OCI-LY3 (cell line): ENCODE data around the gene CCNG2.
A peak's percentile ranks its signal among the peaks of the same experiment; 100 is the strongest.

ENCODE experiments used
- H2AFZ ChIP-seq: fragments of 200-600, 300-600 bp; shearing (Covaris generic); 2 replicates; pipeline ENCODE4 v1.6.0; 2014; ENCODE audit warnings: antibody characterized with exemption, low read depth, low read length
- H3K27ac ChIP-seq: fragments of 200-600, 300-600 bp; sonication (generic); 2 replicates; pipeline ENCODE4 v1.5.1; 2014; ENCODE audit warnings: mild to moderate bottlenecking, low read length, moderate library complexity, mixed read lengths
- H3K27me3 ChIP-seq: fragments of 200-600, 300-600 bp; sonication (generic); 2 replicates; pipeline ENCODE4 v1.6.1; 2014; ENCODE audit warnings: low read depth, low read length, mixed read lengths
- H3K36me3 ChIP-seq: fragments of 200-600, 300-600 bp; sonication (generic); replicated peaks from 2 replicates; pipeline ENCODE3; 2014; ENCODE audit warnings: low read depth, low read length, mixed read lengths
- H3K4me1 ChIP-seq: fragments of 300-600, 200-600 bp; sonication (generic); 2 replicates; pipeline ENCODE4 v1.6.1; 2014; ENCODE audit warnings: low read length, mixed read lengths
- H3K4me2 ChIP-seq: fragments of 200-600, 300-600 bp; sonication (generic); 2 replicates; pipeline ENCODE4 v1.6.1; 2014; ENCODE audit warnings: low read length, mixed read lengths
- H3K4me3 ChIP-seq: fragments of 300-600, 200-600 bp; sonication (generic); 2 replicates; pipeline ENCODE4 v1.5.1; 2014; ENCODE audit warnings: antibody characterized with exemption, mild to moderate bottlenecking, low read length, moderate library complexity
- H3K79me2 ChIP-seq: fragments of 300-600, 200-600 bp; shearing (Covaris generic); 2 replicates; pipeline ENCODE4 v1.6.1; 2014; ENCODE audit warnings: mild to moderate bottlenecking, low read length, mixed read lengths
- H3K9ac ChIP-seq: fragments of 300-600, 200-600 bp; shearing (Covaris generic); 2 replicates; pipeline ENCODE4 v1.6.0; 2014; ENCODE audit warnings: mild to moderate bottlenecking, low read length, moderate library complexity
- H3K9me3 ChIP-seq: fragments of 200-600, 300-600 bp; shearing (Covaris generic); 2 replicates; pipeline ENCODE4 v1.6.1; 2014; ENCODE audit warnings: low read length, mixed read lengths; ENCODE audit not compliant: insufficient read depth
- H4K20me1 ChIP-seq: fragments of 200-600, 300-600 bp; sonication (generic); 2 replicates; pipeline ENCODE4 v1.6.1; 2016; ENCODE audit warnings: low read length, mixed read lengths; ENCODE audit not compliant: insufficient read depth
- CTCF ChIP-seq: fragments of 200-600, 300-600 bp; sonication (generic); IDR thresholded peaks from 2 replicates; pipeline ENCODE4 v1.5.1; 2014; ENCODE audit warnings: antibody characterized with exemption, low read length, low read depth
- EZH2phosphoT487 ChIP-seq: fragments of 200-600 bp; shearing (Covaris generic); IDR thresholded peaks from 2 replicates; pipeline ENCODE4 v1.6.1; 2018; ENCODE audit warnings: antibody characterized with exemption, mixed run types, low read depth

The CCNG2 gene

GRCh38 chr4:77154761-77155499 is 2.1 kb upstream of the CCNG2 start:
- Histone ChIP-seq H3K9ac (0 out of 2 replicates have a peak overlapping the region, but pooled peaks have one; percentile 14), H3K4me2 (peak overlapping the region; percentile 95), H3K79me2 (no peaks in the 10 kb centered on the region; the same call in 1 of the 2 replicates), H3K36me3 (peaks cover 16% of the 10 kb centered on the region), H2AFZ (no peak overlapping the region), H3K9me3 (peaks cover 8% of the 10 kb centered on the region; the same call in 1 of the 2 replicates), H3K4me3 (peak overlapping the region; percentile 94; the same call in 1 of the 2 replicates), H3K4me1 (peaks cover 30% of the 10 kb centered on the region), H3K27ac (no peak overlapping the region), H3K27me3 (no peaks in the 10 kb centered on the region), H4K20me1 (no peaks in the 10 kb centered on the region)
- TF ChIP-seq EZH2phosphoT487 (no peak), CTCF (no peak)

DNA sequence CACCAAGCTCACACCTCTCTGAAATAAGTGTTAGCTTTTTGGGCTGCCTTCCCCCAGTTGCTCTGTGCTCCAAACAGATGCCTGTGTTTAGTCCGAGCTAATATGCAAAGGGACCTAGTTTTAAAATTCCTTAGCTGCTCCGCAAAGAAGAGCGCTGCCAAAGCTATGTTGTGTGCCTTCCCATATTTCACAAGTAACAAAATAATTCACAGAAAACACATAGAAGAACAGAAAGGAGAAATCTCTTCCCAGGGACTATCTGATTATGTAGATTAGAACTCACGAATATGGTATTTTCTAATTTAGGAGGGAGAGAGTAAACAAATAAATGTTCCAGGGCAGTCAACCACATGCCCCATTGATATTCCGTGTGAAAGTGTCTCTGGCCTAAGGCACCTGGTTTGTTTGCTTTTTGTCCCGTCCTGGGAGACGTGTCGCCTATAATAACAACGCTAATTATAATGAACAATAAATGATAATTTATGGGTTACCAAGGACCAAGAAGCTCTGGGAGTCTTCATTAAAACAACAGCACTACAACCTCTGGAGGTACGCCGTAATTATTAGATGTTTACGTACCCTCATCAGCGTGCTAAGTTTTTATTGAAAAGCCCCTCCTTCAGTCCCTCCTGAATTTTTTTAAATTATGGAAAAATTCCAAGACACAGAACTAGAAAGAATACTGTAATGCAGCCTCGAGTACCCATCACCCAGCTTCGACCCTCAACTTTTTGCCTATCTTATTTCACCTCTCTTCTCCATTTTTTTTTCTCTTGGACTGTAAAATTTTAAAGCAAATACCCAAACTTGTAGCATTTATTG is 1.2 kb upstream of the CCNG2 start:
- no peaks in the 10 kb centered on the region for H3K27me3 ChIP-seq
- TF ChIP-seq EZH2phosphoT487: no peak
- H3K9me3 ChIP-seq: peaks cover 8% of the 10 kb centered on the region; the same call in 1 of the 2 replicates
- peaks cover 21% of the 10 kb centered on the region for H3K36me3 ChIP-seq
- H2AFZ ChIP-seq: peak overlapping the region; percentile 88
- peak overlapping the region; percentile 28; the same call in 1 of the 2 replicates for H3K27ac ChIP-seq
- H3K4me3 ChIP-seq: peak overlapping the region; percentile 94
- H4K20me1 ChIP-seq: no peaks in the 10 kb centered on the region
- no peaks in the 10 kb centered on the region; the same call in 1 of the 2 replicates for H3K79me2 ChIP-seq
- peaks cover 30% of the 10 kb centered on the region for H3K4me1 ChIP-seq
- peak overlapping the region; percentile 71 for H3K9ac ChIP-seq
- H3K4me2 ChIP-seq: peak overlapping the region; percentile 95

DNA sequence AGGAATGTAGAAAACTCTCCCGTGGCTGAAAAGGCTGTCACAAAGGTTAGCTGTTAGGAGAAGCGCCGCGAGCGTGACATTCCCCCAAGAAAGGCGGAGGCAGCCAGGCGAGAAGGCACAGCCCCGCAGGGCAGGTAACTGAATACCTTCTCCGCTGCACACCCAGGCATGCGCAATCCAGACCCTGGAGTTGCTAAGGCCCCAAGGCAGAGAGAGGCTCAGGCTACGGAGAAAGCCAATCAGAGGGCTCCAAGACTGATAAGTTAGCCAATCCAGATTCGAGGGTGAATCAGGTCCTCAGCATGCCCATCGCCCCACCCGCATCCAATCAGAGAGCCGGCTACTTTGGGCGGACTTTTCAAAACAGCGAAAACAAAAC is 485 bp upstream of the CCNG2 start:
- Histone ChIP-seq H3K4me3 (peak overlapping the region; percentile 94), H3K4me1 (peaks cover 30% of the 10 kb centered on the region), H3K36me3 (peaks cover 22% of the 10 kb centered on the region), H3K79me2 (no peaks in the 10 kb centered on the region; the same call in 1 of the 2 replicates), H3K27me3 (no peaks in the 10 kb centered on the region), H3K9me3 (peaks cover 8% of the 10 kb centered on the region; the same call in 1 of the 2 replicates), H3K4me2 (peak overlapping the region; percentile 95), H2AFZ (peak overlapping the region; percentile 88), H3K27ac (peak overlapping the region; percentile 83), H3K9ac (peak overlapping the region; percentile 87), H4K20me1 (no peaks in the 10 kb centered on the region)
- TF ChIP-seq EZH2phosphoT487: no peak
- TF ChIP-seq CTCF: no peak

DNA sequence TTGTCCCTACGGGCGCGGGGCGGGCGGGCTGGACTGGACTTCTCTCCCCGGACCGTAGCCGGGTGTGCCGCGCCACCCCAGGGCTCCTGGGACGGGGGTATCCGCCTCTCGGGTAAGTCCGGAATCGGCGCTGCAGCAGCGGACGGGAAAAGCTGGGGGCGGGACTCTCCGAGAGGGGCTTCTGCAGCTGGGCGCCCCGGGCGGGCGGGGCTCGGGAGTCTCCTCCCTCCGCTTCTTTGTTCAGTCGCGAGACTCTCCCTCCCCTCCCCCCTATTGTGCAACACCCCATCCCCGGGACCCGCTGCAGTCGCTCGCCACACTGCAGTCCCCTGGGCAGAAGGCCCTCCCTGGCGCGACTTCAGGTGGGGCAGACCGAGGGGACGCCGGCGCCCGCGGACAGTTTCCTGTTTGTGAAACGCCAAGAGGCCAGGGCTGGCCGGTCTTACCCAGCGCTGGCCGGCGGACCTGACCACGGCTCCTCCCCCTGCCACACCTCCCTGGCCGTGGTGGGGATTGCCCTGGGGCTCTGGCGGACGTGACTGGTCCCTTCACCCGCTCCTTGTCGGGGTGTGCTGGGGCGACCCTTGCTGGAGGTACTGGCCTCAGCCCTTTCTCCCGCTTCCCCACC is 966 bp downstream of the CCNG2 start:
- Histone ChIP-seq H3K79me2 (no peaks in the 10 kb centered on the region; the same call in 1 of the 2 replicates), H2AFZ (0 out of 2 replicates have a peak overlapping the region, but pooled peaks have one; percentile 90), H3K36me3 (peaks cover 33% of the 10 kb centered on the region), H3K4me2 (peak overlapping the region; percentile 75), H4K20me1 (0 out of 2 replicates have a peak, but pooled peaks cover 4% of the 10 kb centered on the region), H3K4me3 (peak overlapping the region; percentile 94), H3K4me1 (peaks cover 30% of the 10 kb centered on the region), H3K9me3 (peaks cover 8% of the 10 kb centered on the region; the same call in 1 of the 2 replicates), H3K9ac (peak overlapping the region; percentile 87), H3K27me3 (no peaks in the 10 kb centered on the region), H3K27ac (peak overlapping the region; percentile 83)
- TF ChIP-seq EZH2phosphoT487 (no peak), CTCF (peak; percentile 48)
